H9 (cell line): ENCODE results near the gene FBN1. TPM values are rescaled to one million over a fixed set of nuclear protein-coding genes. Genes with fewer than 3 reads are reported as not detected.

Experiments used
- DNase-seq: peaks from one replicate; pipeline ENCODE4 v3.0.0-alpha.2; 2017
- H2AFZ ChIP-seq: one replicate; pipeline ENCODE4 v1.6.1; 2013; ENCODE audit warnings: mild to moderate bottlenecking, low read length, control low read depth, moderate library complexity
- H2AK5ac ChIP-seq: 2 replicates; pipeline ENCODE4 v1.6.1; 2013; ENCODE audit warnings: low read length, control low read depth, mixed read lengths; ENCODE audit not compliant: insufficient read length
- H2BK120ac ChIP-seq: one replicate; pipeline ENCODE4 v1.6.1; 2013; ENCODE audit warnings: low read depth, mild to moderate bottlenecking, low read length, control low read depth, inconsistent platforms; ENCODE audit not compliant: poor library complexity, severe bottlenecking
- H2BK12ac ChIP-seq: 2 replicates; pipeline ENCODE4 v1.6.1; 2013; ENCODE audit warnings: low read length, control low read depth, mixed read lengths, low read depth; ENCODE audit not compliant: insufficient read length
- H2BK15ac ChIP-seq: 2 replicates; pipeline ENCODE4 v1.6.1; 2013; ENCODE audit warnings: low read depth, low read length, control low read depth
- H2BK20ac ChIP-seq: one replicate; pipeline ENCODE4 v1.6.1; 2013; ENCODE audit warnings: low read depth, mild to moderate bottlenecking, low read length, control low read depth, inconsistent platforms; ENCODE audit not compliant: poor library complexity, severe bottlenecking
- H2BK5ac ChIP-seq: 2 replicates; pipeline ENCODE4 v1.6.1; 2013; ENCODE audit warnings: low read length, control low read depth, mixed read lengths; ENCODE audit not compliant: insufficient read length
- H3K14ac ChIP-seq: 2 replicates; pipeline ENCODE4 v1.6.1; 2013; ENCODE audit warnings: low read length, control low read depth; ENCODE audit not compliant: insufficient read depth
- H3K18ac ChIP-seq: 2 replicates; pipeline ENCODE4 v1.6.1; 2013; ENCODE audit warnings: low read depth, mild to moderate bottlenecking, mixed read lengths, low read length, control low read depth; ENCODE audit not compliant: insufficient read length
- H3K23ac ChIP-seq: 2 replicates; pipeline ENCODE4 v1.6.1; 2013; ENCODE audit warnings: low read length, control low read depth, mixed read lengths, low read depth; ENCODE audit not compliant: insufficient read length
- H3K23me2 ChIP-seq: 2 replicates; pipeline ENCODE4 v1.6.1; 2013; ENCODE audit warnings: low read depth, mild to moderate bottlenecking, mixed read lengths, low read length, control low read depth; ENCODE audit not compliant: insufficient read length, poor library complexity, severe bottlenecking
- H3K27ac ChIP-seq: 2 replicates; pipeline ENCODE4 v1.5.1; 2013; ENCODE audit warnings: low read length, control low read depth, mixed read lengths, low read depth; ENCODE audit not compliant: insufficient read length
- H3K27me3 ChIP-seq: 2 replicates; pipeline ENCODE4 v1.6.1; 2013; ENCODE audit warnings: low read length, control low read depth, inconsistent platforms; ENCODE audit not compliant: insufficient read depth
- H3K4ac ChIP-seq: 2 replicates; pipeline ENCODE4 v1.6.1; 2013; ENCODE audit warnings: low read depth, mild to moderate bottlenecking, control low read depth, inconsistent platforms, low read length, moderate library complexity
- H3K4me1 ChIP-seq: 2 replicates; pipeline ENCODE4 v1.6.1; 2013; ENCODE audit warnings: low read length, control low read depth, inconsistent platforms; ENCODE audit not compliant: insufficient read depth
- H3K4me2 ChIP-seq: 2 replicates; pipeline ENCODE4 v1.6.1; 2013; ENCODE audit warnings: low read length, control low read depth, mixed read lengths; ENCODE audit not compliant: insufficient read length, insufficient read depth
- H3K56ac ChIP-seq: 2 replicates; pipeline ENCODE4 v1.6.1; 2013; ENCODE audit warnings: low read depth, mild to moderate bottlenecking, mixed read lengths, low read length, control low read depth; ENCODE audit not compliant: insufficient read length
- H3K79me1 ChIP-seq: 2 replicates; pipeline ENCODE4 v1.6.1; 2013; ENCODE audit warnings: low read depth, mild to moderate bottlenecking, moderate library complexity, low read length, control low read depth, inconsistent platforms; ENCODE audit not compliant: insufficient read depth, poor library complexity, severe bottlenecking
- H3K79me2 ChIP-seq: 2 replicates; pipeline ENCODE4 v1.6.1; 2013; ENCODE audit warnings: low read length, control low read depth, inconsistent platforms; ENCODE audit not compliant: insufficient read depth
- H3K9ac ChIP-seq: 2 replicates; pipeline ENCODE4 v1.6.1; 2013; ENCODE audit warnings: low read length, control low read depth, mixed read lengths; ENCODE audit not compliant: insufficient read length; ENCODE audit errors: extremely low read depth
- H3K9me3 ChIP-seq: one replicate; pipeline ENCODE4 v1.6.1; 2013; ENCODE audit warnings: low read depth, low read length, inconsistent platforms; ENCODE audit not compliant: control insufficient read depth
- H3T11ph ChIP-seq: one replicate; pipeline ENCODE4 v1.6.1; 2013; ENCODE audit warnings: mild to moderate bottlenecking, low read length, control low read depth, inconsistent platforms
- H4K20me1 ChIP-seq: one replicate; pipeline ENCODE4 v1.6.1; 2013; ENCODE audit not compliant: control insufficient read depth, insufficient read length, insufficient read depth
- H4K5ac ChIP-seq: 2 replicates; pipeline ENCODE4 v1.6.1; 2013; ENCODE audit warnings: low read depth, mild to moderate bottlenecking, mixed read lengths, low read length, control low read depth; ENCODE audit not compliant: insufficient read length
- H4K8ac ChIP-seq: replicated peaks from 2 replicates; pipeline ENCODE4 v1.6.1; 2013; ENCODE audit warnings: low read length, control low read depth, mixed read lengths, low read depth; ENCODE audit not compliant: insufficient read length
- H4K91ac ChIP-seq: 2 replicates; pipeline ENCODE4 v1.6.1; 2013; ENCODE audit warnings: low read depth, mild to moderate bottlenecking, moderate library complexity, mixed read lengths, low read length, control low read depth; ENCODE audit not compliant: insufficient read length
- H3K27ac Mint-ChIP-seq, 3 experiments: 2 replicates in 2 of 3; 3 replicates in 1 of 3; pipeline ENCODE4 v1.8.0; 2020 to 2021; ENCODE audit warnings: mixed read lengths in 3 of 3, mild to moderate bottlenecking in 1 of 3, moderate library complexity in 1 of 3
- H3K27me3 Mint-ChIP-seq: 2 replicates; pipeline ENCODE4 v1.8.0; 2021; ENCODE audit warnings: low read depth, mild to moderate bottlenecking, moderate library complexity, mixed read lengths
- H3K36me3 Mint-ChIP-seq, 3 experiments: 2 replicates in 2 of 3; 3 replicates in 1 of 3; pipeline ENCODE4 v1.8.0; 2020 to 2021; ENCODE audit warnings: low read depth in 3 of 3, mixed read lengths in 3 of 3; ENCODE audit not compliant: insufficient read depth in 1 of 3
- H3K4me1 Mint-ChIP-seq, 2 experiments: 2 replicates each; pipeline ENCODE4 v1.8.0; 2020; ENCODE audit warnings: mixed read lengths in 2 of 2
- H3K4me3 Mint-ChIP-seq, 2 experiments: 2 replicates in 1 of 2; 3 replicates in 1 of 2; pipeline ENCODE4 v1.8.0; 2020 to 2021; ENCODE audit warnings: mild to moderate bottlenecking in 2 of 2, mixed read lengths in 2 of 2, moderate library complexity in 1 of 2
- H3K9me3 Mint-ChIP-seq, 2 experiments: 2 replicates in 1 of 2; 3 replicates in 1 of 2; pipeline ENCODE4 v1.8.0; 2020; ENCODE audit warnings: mild to moderate bottlenecking in 2 of 2, mixed read lengths in 2 of 2, moderate library complexity in 1 of 2
- CTCF ChIP-seq: fragments of 200-600 bp; sonication (generic); conservative IDR thresholded peaks from 3 replicates; pipeline ENCODE4 v1.8.0; 2021; ENCODE audit warnings: antibody characterized with exemption, mild to moderate bottlenecking
- WGBS: extraction: QIAGEN DNeasy Blood & Tissue Kit; methylation state at CpG from one replicate; pipeline ENCODE4 v1.1.7; 2013; ENCODE audit warnings: missing lambda C conversion rate, low lambda C conversion rate, mixed read lengths; ENCODE audit not compliant: insufficient read length; ENCODE audit errors: extremely low coverage; 5-methylcytosine and 5-hydroxymethylcytosine counted together
- total RNA-seq: library from RNA; stranded (reverse); gene quantifications from 2 replicates; pipeline ENCODE4 v1.2.1, GENCODE V29; 2021

The FBN1 gene
- total RNA-seq, 1 experiment from 2014 or later = 3.6 TPM

GRCh38 chr15:48537271-48538113 lies 108.0 kb downstream of the FBN1 start:
- Histone ChIP-seq H3K79me2 (0 out of 2 replicates have a peak, but pooled peaks cover 2% of the 10 kb centered on the region), H2BK15ac (no peak overlapping the region), H4K91ac (no peak overlapping the region), H2AFZ (no peak overlapping the region), H3K4me2 (no peak overlapping the region), H3K18ac (no peak overlapping the region), H4K20me1 (no peaks in the 10 kb centered on the region), H3K79me1 (no peaks in the 10 kb centered on the region), H2BK20ac (no peak overlapping the region), H3K27ac (no peak overlapping the region), H3K56ac (no peak overlapping the region), H4K5ac (no peak overlapping the region), H3K9ac (no peak overlapping the region), H3K27me3 (no peaks in the 10 kb centered on the region), H2BK120ac (no peak overlapping the region), H3K23me2 (no peaks in the 10 kb centered on the region), H2BK5ac (no peak overlapping the region), H3K4me1 (no peaks in the 10 kb centered on the region), H3T11ph (no peak overlapping the region), H3K9me3 (no peaks in the 10 kb centered on the region), H3K4ac (no peak overlapping the region), H2BK12ac (no peak overlapping the region), H3K14ac (peak overlapping the region; percentile 21; the same call in 1 of the 2 replicates), H3K23ac (no peak overlapping the region), H4K8ac (no peak overlapping the region), H2AK5ac (no peak overlapping the region)
- H3K27ac Mint-ChIP-seq = no peak overlapping the region; a peak in 1 of 7 replicates
- no peaks in the 10 kb centered on the region for H3K9me3 Mint-ChIP-seq
- no peak overlapping the region for H3K4me3 Mint-ChIP-seq
- WGBS = no CpG with 5 or more reads among the region's 16 CpGs
- DNase-seq = no peak
- no peaks in the 10 kb centered on the region for H3K36me3 Mint-ChIP-seq
- no peak for TF ChIP-seq CTCF
- no peaks in the 10 kb centered on the region for H3K4me1 Mint-ChIP-seq
- H3K27me3 Mint-ChIP-seq = no peaks in the 10 kb centered on the region
